ENCODE data around the gene DTWD1.
"Not testable (repeated sequence)": the region's sequence is repeated elsewhere in the genome, so short reads cannot be mapped to it uniquely, and the experiment has no call there.

Gene DTWD1, protein sequence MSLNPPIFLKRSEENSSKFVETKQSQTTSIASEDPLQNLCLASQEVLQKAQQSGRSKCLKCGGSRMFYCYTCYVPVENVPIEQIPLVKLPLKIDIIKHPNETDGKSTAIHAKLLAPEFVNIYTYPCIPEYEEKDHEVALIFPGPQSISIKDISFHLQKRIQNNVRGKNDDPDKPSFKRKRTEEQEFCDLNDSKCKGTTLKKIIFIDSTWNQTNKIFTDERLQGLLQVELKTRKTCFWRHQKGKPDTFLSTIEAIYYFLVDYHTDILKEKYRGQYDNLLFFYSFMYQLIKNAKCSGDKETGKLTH
- total RNA-seq, result 1.5 to 19.0 (median 8.7) reads per million in 17 experiments

- DNase-seq, result peak; percentile 99
Observed at GRCh38 chr15:49620658-49621368, at the start of gene DTWD1, which contains the start of gene FAM227B. TSS of gene DTWD1 (plus strand) at chr15:49621048. CDS start at chr15:49625168, 4,120 bp downstream. TSS of gene FAM227B (minus strand) at chr15:49620818. CDS start at chr15:49615171, 5,647 bp downstream.

GRCh38 chr15:49573421-49573820 lies 47.4 kb upstream of the DTWD1 start:
- DNase-seq, result no peak

DNA sequence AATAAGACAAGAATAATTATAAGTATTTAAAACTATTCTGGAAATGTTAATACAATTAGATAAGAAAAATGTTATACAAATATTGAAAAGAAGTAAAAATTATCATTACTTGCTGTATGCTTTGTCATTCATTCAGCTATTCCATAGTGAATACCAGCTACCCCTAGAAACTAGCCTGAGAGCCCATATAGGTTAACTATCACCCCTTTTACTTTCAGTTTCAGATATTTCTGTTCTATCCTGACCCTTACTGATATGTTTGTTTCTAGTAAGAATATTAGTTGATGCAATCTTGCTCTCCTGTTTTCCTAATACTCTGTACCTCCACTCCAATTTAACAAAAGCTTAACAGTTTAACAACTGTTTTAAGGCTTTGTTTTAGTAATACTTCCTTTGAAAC lies 31.8 kb upstream of the DTWD1 start:
- DNase-seq, result no peak

GRCh38 chr15:49592829-49593316 lies 28.0 kb upstream of the DTWD1 start:
- DNase-seq, result not testable (repeated sequence)

DNA sequence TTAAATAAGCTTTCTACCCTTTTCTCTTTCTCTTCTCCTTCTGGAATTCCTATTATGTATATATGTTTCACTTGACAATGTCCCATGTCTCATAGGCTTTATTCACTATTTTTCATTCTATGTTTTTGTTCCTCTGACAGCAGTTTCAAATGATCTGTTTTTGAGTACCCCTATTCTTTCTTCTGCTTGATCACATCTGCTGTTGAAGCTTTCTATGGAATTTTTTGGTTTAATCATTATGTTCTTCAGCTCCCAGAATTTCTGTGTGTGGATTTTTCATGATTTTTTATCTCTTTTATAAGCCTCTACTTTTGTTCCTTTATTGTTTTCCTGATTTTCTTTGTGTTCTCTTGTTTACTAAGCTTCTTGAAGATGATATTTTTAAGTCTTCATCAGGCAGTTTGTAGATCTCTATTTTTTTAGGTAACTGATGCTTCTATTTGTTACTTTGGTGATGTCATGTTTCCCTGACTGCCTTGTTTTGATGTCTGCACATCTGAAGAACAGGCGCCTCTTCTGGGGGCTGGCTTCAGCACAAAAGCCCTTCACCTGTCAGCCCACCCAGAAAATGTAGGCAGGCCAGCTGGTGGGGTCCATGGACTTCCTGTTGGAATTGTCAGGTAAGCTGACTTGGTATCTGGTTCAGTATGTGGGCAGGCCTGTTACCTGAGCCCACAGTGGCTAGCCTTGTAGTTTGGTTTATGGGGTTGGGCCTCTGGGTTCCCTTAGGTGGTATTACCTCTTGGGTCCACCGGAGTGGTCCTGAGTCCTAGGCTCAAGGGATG lies 16.0 kb upstream of the DTWD1 start:
- DNase-seq, result no peak

DNA sequence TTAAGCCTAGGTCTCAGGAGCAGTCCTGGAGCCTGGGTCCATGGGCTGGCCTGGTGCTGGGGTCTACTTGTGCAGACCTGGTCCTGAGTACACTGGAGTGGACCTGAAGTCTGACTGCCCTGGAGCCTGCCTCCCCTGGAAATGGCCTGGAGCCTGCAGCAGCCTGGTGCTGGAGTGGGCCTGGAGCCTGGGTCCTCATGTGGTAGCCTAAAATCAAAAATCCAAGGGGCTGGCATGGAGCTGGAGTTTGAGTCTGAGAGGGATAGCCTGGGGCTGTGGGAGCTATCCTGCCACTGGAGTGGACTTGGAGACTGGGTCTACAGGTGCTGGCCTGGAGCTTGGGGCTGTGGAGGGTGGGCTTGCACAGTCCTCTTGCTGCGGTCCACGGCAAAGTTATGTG lies 15.3 kb upstream of the DTWD1 start:
- DNase-seq, result no peak

- DNase-seq, result peak in 1 of 4 experiments; percentile 8
Observed at GRCh38 chr15:49606594-49606993, 14.3 kb upstream of the DTWD1 start.

DNA sequence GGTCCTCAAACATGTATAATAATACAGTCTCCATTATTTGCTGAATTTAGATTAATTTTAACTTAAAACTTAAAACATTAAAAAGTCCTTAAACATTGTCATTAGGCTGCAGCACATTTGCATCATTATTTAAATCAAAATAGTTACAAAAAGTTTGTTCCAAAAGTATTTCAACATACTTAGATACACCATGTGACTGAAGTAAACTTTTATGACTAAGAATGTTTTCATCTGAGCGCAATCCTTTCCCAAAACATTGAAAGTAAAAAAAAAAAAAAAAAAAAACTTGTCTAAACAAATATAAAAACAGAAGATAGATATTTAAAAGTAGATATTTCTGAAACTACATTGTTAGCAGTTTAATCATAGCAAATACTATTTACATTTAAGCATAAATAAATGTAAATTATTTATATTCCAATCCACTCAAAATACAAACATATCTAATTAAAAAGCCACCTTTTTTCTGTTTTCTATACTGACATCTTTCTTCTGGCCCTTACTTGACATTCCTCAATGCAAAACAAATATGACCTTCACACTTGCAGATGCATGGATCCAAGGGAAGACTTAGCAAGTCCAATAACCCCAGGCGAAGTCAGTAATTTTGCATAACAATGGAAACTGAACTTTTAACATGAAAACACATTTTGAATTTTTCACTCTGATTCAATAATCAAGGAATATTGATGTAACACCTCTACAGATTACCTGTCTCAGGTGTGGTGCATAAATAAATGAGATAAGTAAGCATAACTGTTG lies 10.5 kb upstream of the DTWD1 start:
- DNase-seq, result no peak

DNA sequence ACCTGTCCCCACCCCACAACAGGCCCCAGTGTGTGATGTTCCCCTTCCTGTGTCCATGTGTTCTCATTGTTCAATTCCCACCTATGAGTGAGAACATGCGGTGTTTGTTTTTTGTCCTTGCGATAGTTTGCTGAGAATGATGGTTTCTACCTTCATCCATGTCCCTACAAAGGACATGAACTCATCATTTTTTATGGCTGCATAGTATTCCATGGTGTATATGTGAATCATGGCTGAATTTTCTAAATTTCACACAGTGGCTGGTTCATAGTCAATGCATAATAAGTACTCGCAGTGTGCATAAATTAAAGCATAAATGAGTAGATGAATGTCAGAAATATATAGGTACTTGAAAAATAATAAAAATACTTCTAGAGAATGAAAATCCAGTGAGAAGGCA lies 8.6 kb upstream of the DTWD1 start:
- not testable (repeated sequence) for DNase-seq

- DNase-seq, result peak in 3 of 4 experiments; percentile 4 to 16 (median 8)
Observed at GRCh38 chr15:49619226-49619625, 1.6 kb upstream of the DTWD1 start.

DNA sequence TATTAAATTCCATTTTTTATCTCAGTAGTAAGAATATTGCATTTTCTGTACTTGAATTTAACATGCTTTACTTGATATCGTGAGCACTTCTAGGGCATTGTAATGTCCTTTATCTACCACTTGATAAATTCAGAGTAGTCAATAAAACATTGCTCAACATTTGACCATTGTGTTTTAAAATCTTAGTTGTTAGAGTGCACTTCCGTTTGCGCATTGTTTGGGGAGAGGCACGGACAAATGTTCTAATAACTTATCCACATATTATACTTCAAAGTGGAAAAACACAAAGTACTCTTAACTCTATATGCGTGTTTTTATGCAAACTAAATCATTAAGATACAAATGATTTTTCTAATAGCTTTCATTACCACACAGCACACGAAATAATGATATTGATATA lies 649 bp upstream of the DTWD1 start:
- peak; percentile 24 to 66 (median 47) for DNase-seq

DNA sequence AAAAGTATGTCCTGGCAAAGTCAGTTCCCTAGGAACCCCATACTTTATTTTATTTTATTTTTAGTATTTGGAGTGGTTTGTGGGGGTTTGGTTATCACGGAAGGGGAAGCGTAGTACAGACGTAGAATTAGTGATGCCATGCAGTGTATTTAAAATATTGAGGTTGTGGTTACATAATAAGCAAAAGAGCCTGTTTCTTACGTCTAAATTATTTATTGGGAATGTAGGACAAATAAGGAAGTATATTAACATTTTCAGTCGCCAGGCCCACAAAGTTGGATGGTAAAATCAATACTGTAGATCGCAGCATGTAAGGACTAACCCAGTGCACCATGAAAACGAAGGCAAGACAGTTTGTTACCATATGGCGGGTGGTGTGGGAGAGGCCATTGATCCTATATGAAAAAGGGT lies 558 bp downstream of the DTWD1 start:
- peak; percentile 4 to 52 (median 32) for DNase-seq

DNA sequence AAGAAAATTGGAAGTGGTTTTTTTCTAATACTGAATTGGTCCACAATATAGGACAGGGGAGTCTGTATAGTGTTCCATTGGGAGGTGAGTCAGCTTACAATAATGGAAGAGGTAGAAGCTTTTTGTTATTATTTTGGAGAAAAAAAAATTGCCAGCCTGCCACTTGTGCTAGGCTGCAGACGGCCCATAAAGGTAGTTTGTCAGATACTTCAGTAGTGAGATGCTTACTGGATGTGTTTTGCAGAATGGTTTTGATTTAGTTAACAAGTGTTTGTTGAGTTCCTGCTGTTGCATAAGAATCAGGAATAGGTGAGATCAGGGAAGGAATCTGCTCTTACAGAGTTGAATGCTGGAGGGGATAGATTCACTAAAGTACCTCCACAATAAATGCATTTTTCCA lies 1.0 kb downstream of the DTWD1 start:
- no peak for DNase-seq

DNA sequence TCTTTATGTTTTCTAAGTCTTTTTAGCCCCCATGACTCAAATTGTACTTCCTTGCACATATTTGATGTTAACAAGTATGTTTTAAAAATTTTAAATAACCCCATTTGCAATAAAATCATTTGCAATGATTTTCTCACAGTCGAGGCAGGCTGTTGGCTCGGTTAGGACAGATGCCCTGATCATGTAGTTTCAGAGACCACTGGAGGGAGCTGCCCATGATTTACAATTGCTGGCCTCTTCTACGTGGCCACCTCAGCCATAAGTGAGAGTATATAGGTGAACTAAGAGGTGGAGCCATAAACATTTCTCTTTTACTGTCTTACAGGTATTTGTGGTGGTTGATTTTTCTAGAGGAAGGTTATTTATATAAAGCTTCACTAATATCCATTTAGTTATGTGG lies 1.7 kb downstream of the DTWD1 start:
- no peak for DNase-seq

GRCh38 chr15:49624056-49624455 lies 3.2 kb downstream of the DTWD1 start:
- DNase-seq, result no peak

GRCh38 chr15:49625460-49626036 lies 4.7 kb downstream of the DTWD1 start:
- no peak for DNase-seq

GRCh38 chr15:49627407-49627877 lies 6.6 kb downstream of the DTWD1 start:
- no peak for DNase-seq

DNA sequence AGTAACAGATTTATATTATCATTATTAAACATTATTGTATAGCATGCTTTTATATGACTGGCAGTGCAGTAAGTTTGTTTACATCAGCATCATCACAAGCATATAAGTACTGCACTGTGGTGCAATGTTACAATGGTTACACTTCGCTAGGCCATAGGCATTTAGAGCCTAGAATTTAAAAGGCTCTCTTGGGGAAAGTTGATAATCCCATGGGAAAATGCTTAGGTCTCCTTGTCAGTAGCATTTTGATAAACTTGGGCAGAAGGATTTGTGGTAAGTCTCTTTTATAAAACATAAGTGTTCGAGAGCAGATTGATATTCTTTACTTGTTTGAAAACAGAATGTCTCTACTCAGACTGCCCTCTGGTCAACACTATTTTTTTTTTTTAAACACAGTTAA lies 7.5 kb downstream of the DTWD1 start:
- DNase-seq, result no peak

- DNase-seq, result no peak
Observed at GRCh38 chr15:49637857-49638256, 17.0 kb downstream of the DTWD1 start.

- DNase-seq, result no peak
Observed at GRCh38 chr15:49644364-49644794, 23.5 kb downstream of the DTWD1 start.

GRCh38 chr15:49645277-49645676 lies 24.4 kb downstream of the DTWD1 start:
- no peak for DNase-seq

GRCh38 chr15:49645941-49646340 lies 25.1 kb downstream of the DTWD1 start:
- DNase-seq, result no peak
